Fibroblast of skin of right biceps (primary cell): ENCODE data around the gene MRPL43.
"Not testable (repeated sequence)": the region's sequence is repeated elsewhere in the genome, so short reads cannot be mapped to it uniquely, and the experiment has no call there.

ENCODE experiments used
- DNase-seq: peaks from one replicate; pipeline ENCODE4 v3.0.0-alpha.2; 2013

MRPL43 gene

GRCh38 chr10:100986952-100987684, at the start of gene MRPL43, which contains the start of gene TWNK:
Gene MRPL43 (minus strand): TSS chr10:100987497. CDS start chr10:100987443, 54 bp downstream.
Gene TWNK (plus strand): TSS chr10:100987543. CDS start chr10:100988211, 668 bp downstream.
- peak; percentile 73 for DNase-seq

GRCh38 chr10:101036726-101037125, 49.4 kb upstream of the MRPL43 start:
- no peak for DNase-seq

- DNase-seq: no peak
Observed at GRCh38 chr10:101035916-101036702, 48.8 kb upstream of the MRPL43 start.

GRCh38 chr10:101035314-101035713, 48.0 kb upstream of the MRPL43 start:
- no peak for DNase-seq

- not testable (repeated sequence) for DNase-seq
Observed at GRCh38 chr10:101034404-101034803, 47.1 kb upstream of the MRPL43 start.

GRCh38 chr10:101033276-101033675, 46.0 kb upstream of the MRPL43 start:
- DNase-seq: no peak

GRCh38 chr10:101032637-101033224, 45.4 kb upstream of the MRPL43 start:
- DNase-seq: peak; percentile 91

- peak; percentile 72 for DNase-seq
Observed at GRCh38 chr10:101031796-101032636, 44.7 kb upstream of the MRPL43 start.

GRCh38 chr10:101031128-101031795, 44.0 kb upstream of the MRPL43 start, which contains the start of the genes PDZD7 and SFXN3:
Gene PDZD7 (minus strand): TSS chr10:101031129. CDS start chr10:101030219, 910 bp downstream.
Gene SFXN3 (plus strand): TSS chr10:101031234. CDS start chr10:101034695, 3,461 bp downstream.
- DNase-seq: peak; percentile 95

- no peak for DNase-seq
Observed at GRCh38 chr10:101030496-101031127, 43.3 kb upstream of the MRPL43 start.

- no peak for DNase-seq
Observed at GRCh38 chr10:101029520-101030295, 42.4 kb upstream of the MRPL43 start.

- DNase-seq: no peak
Observed at GRCh38 chr10:101028446-101029337, 41.4 kb upstream of the MRPL43 start.

GRCh38 chr10:101027106-101027720, 39.9 kb upstream of the MRPL43 start:
- DNase-seq: peak; percentile 51

GRCh38 chr10:101022967-101023705, 35.8 kb upstream of the MRPL43 start:
- DNase-seq: no peak

- no peak for DNase-seq
Observed at GRCh38 chr10:101021692-101022251, 34.5 kb upstream of the MRPL43 start.

- no peak for DNase-seq
Observed at GRCh38 chr10:101021239-101021638, 33.9 kb upstream of the MRPL43 start.

GRCh38 chr10:101020427-101021075, 33.3 kb upstream of the MRPL43 start:
- DNase-seq: no peak

- no peak for DNase-seq
Observed at GRCh38 chr10:101019440-101019703, 32.1 kb upstream of the MRPL43 start.
